A204.1 (cell line): ENCODE data around the gene ARHGEF4.

Experiments
- FAIRE-seq: peaks from 2 replicates; lab custom pipeline; 2012; peaks lifted over from hg19 to GRCh38; lab: Jason Lieb, UNC

ARHGEF4 gene

GRCh38 chr2:131093696-131094462 is 257.2 kb downstream of the ARHGEF4 start:
- FAIRE-seq, result no peak

- no peak for FAIRE-seq
Measured at GRCh38 chr2:131094463-131095281, 258.0 kb downstream of the ARHGEF4 start.
